ENCODE results near the gene KCND2.

GRCh38 chr7:120464104-120464503 is 191.1 kb downstream of the KCND2 start:
- no peak for TF ChIP-seq TEAD4 (IDR thresholded peaks at IDR 0.05)
- TF ChIP-seq FOXM1 (IDR thresholded peaks at IDR 0.05; ENCODE audit: borderline replicate concordance, low read depth), result no peak
